Right lobe of liver (tissue), 6 donors: Measurements from ENCODE around the gene WNT7A. TPM values are rescaled to one million over a fixed set of nuclear protein-coding genes. Genes with fewer than 3 reads are reported as not detected.

Experiments used
- ATAC-seq, 4 donors: fragments of 200-7000 bp; cut with Tn5 transposase; one replicate each; pipeline ENCODE4 v1.9.1; 2020; ENCODE audit warnings: mild to moderate bottlenecking in 4 of 4, moderate library complexity in 4 of 4
- DNase-seq, 3 donors: peaks; one replicate each; pipeline ENCODE4 v3.0.0-alpha.2; 2020
- H3K27ac ChIP-seq, 3 donors: fragments of 200-600 bp; one replicate each; pipeline ENCODE4 v1.8.0; 2022
- H3K27me3 ChIP-seq, 2 donors: fragments of 200-600 bp; one replicate each; pipeline ENCODE4 v1.8.0; 2022
- H3K36me3 ChIP-seq, 4 donors: fragments of 200-600 bp; sonication (generic) in 1 of 4; one replicate each; pipeline versions ENCODE4 v1.5.1 to v1.8.0; 2017 to 2022; ENCODE audit warnings: control low read depth in 1 of 4
- H3K4me1 ChIP-seq, 4 donors: fragments of 200-600 bp; sonication (generic) in 1 of 4; one replicate each; pipeline versions ENCODE4 v1.5.1 to v1.8.0; 2017 to 2022; ENCODE audit warnings: control low read depth in 1 of 4
- H3K4me3 ChIP-seq, 3 donors: fragments of 200-600 bp; one replicate each; pipeline ENCODE4 v1.8.0; 2022
- H3K9me3 ChIP-seq, 4 donors: fragments of 200-600 bp; sonication (generic) in 1 of 4; one replicate each; pipeline versions ENCODE4 v1.5.1 to v1.8.0; 2017 to 2022; ENCODE audit warnings: control low read depth in 1 of 4
- POLR2A ChIP-seq: fragments of 450-650 bp; IDR thresholded peaks from one replicate; pipeline ENCODE4 v1.6.1; 2017; ENCODE audit warnings: antibody characterized with exemption, mild to moderate bottlenecking
- WGBS: methylation state at CpG from one replicate; pipeline ENCODE4 v1.1.6; 2018; ENCODE audit warnings: low coverage, low lambda C conversion rate; ENCODE audit not compliant: insufficient coverage; ENCODE audit errors: missing lambda C conversion rate; 5-methylcytosine and 5-hydroxymethylcytosine counted together
- intact Hi-C, 2 donors: fragments of 100-400 bp; cut with DNase I; formaldehyde crosslinking; loops; one replicate each; pipeline versions ENCODE4 v1.11.2 to v1.14.1; 2022
- total RNA-seq, 6 experiments: library from RNA; depleted of rRNA in 2 of 6; stranded (reverse); fragments of >200 nt in 2 of 6; fragmentation: NEBNext Ultra II Directional in 3 of 6; extraction: Animal tissue kit (Norgen Biotek cat#: 25700) in 3 of 6; gene quantifications; one replicate each; pipeline versions ENCODE4 v1.1.0 to v1.2.4, GENCODE V29; 2016 to 2023
- TF ChIP-seq, protein P1 (sequence below), 4 donors: fragments of 200-600 bp in 3 of 4; fragments of 450-650 bp in 1 of 4; IDR thresholded peaks; one replicate each; pipeline versions ENCODE4 v1.5.1 to v1.8.0; 2016 to 2022; ENCODE audit warnings: antibody characterized with exemption in 4 of 4, mild to moderate bottlenecking in 2 of 4
- donor health status: DM: no; HTN: yes; CAD: no.
- donor health status: DM: no; HTN: no; CAD: no.
- donor health status: DM: no; HTN: no; CAD: no.
- donor health status: DM: no; HTN: yes; CAD: no.
- donor health status: DM: no; HTN: yes; CAD: no.

Gene WNT7A
- total RNA-seq, 6 experiments from 2014 or later: not detected

DNA sequence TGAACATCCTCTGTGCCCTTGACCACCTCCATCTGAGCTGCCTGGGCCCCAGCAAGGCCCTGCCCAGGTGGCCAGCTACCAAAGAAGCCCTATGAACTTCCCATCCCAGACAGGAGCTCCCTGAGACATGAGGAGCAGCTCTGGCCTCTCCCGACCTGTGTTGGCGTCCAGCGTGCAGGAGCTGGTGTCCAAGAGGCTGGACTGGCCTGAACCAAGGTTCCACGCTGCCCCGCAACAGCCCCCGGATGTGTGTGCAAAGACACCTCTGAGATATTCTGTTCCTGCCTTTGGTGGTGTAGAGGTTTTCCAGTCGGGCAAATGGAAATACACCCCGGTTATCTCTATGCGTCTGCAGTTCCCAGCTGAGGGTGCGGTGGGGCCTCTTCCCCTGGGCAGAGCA lies 42.1 kb downstream of the WNT7A start:
- intact Hi-C loops: no loop called here
- no peak overlapping the region for H3K4me3 ChIP-seq
- no peak for ATAC-seq
- WGBS: 69% methylated on average over 5 of the region's 10 CpGs
- H3K27me3 ChIP-seq: no peaks in the 10 kb centered on the region
- no peaks in the 10 kb centered on the region for H3K9me3 ChIP-seq
- TF ChIP-seq, protein P1, sequence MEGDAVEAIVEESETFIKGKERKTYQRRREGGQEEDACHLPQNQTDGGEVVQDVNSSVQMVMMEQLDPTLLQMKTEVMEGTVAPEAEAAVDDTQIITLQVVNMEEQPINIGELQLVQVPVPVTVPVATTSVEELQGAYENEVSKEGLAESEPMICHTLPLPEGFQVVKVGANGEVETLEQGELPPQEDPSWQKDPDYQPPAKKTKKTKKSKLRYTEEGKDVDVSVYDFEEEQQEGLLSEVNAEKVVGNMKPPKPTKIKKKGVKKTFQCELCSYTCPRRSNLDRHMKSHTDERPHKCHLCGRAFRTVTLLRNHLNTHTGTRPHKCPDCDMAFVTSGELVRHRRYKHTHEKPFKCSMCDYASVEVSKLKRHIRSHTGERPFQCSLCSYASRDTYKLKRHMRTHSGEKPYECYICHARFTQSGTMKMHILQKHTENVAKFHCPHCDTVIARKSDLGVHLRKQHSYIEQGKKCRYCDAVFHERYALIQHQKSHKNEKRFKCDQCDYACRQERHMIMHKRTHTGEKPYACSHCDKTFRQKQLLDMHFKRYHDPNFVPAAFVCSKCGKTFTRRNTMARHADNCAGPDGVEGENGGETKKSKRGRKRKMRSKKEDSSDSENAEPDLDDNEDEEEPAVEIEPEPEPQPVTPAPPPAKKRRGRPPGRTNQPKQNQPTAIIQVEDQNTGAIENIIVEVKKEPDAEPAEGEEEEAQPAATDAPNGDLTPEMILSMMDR (IDR thresholded peaks at IDR 0.05): no peak
- no peak for TF ChIP-seq POLR2A
- DNase-seq: no peak
- no peak overlapping the region for H3K27ac ChIP-seq
- H3K4me1 ChIP-seq: no peaks in the 10 kb centered on the region
- H3K36me3 ChIP-seq: no peaks in the 10 kb centered on the region

GRCh38 chr3:13836658-13837587 lies 42.9 kb downstream of the WNT7A start:
- WGBS: 77% methylated on average over 8 of the region's 12 CpGs
- Histone ChIP-seq H3K4me3 (no peak overlapping the region), H3K9me3 (no peaks in the 10 kb centered on the region), H3K27ac (no peak overlapping the region), H3K27me3 (no peaks in the 10 kb centered on the region), H3K36me3 (no peaks in the 10 kb centered on the region), H3K4me1 (no peaks in the 10 kb centered on the region)
- no peak for DNase-seq
- TF ChIP-seq, protein P1 (IDR thresholded peaks at IDR 0.05): no peak
- TF ChIP-seq POLR2A: no peak
- no peak for ATAC-seq
- intact Hi-C loops: no loop called here

- Histone ChIP-seq H3K9me3 (no peaks in the 10 kb centered on the region), H3K4me1 (no peaks in the 10 kb centered on the region), H3K4me3 (no peak overlapping the region), H3K27me3 (no peaks in the 10 kb centered on the region), H3K36me3 (no peaks in the 10 kb centered on the region), H3K27ac (no peak overlapping the region)
- intact Hi-C loops: no loop called here
- TF ChIP-seq POLR2A: no peak
- TF ChIP-seq, protein P1 (IDR thresholded peaks at IDR 0.05): no peak
- 81% methylated on average over 2 of the region's 9 CpGs for WGBS
- DNase-seq (no peak), ATAC-seq (no peak)
These were observed 44.6 kb downstream of the WNT7A start for GRCh38 chr3:13835246-13835645.

DNA sequence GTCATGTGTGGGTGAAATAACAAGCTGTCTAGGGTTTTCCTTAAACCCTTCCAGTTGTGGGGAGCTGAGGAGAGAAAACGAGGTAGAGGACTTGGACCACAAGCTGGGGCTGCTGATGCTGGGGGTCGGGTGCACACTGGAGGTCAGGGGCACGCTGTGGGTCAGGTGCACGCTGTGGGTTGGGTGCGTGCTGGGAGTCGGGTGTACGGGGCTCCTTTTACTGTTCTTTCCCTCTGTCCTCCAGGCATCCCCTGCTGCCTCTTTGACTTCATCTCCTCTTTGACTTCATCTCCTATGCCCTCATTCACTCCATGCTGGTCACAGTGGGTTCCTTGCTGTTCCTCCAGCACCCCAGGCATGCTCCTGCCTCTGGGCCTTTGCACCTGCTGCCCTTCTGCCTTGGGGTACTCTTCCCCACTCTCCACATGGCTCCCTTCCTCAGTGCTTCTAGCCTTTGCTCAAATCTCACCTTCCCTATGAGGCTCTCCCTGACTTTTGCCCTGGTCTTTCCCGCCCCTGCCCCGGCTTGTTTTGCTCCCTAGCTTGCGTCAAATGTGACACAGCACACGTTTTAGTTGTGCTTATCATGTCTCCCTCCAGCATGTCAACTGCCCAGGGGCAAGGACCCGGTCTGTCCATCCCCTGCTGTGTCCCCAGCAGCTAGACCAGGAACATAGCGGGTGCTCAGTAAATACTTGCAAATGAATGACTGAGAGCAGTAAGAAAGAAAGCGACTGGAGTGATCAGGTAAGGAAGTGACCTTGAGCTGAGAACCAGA lies 45.4 kb downstream of the WNT7A start:
- Histone ChIP-seq H3K27me3 (no peaks in the 10 kb centered on the region), H3K36me3 (no peaks in the 10 kb centered on the region), H3K4me3 (no peak overlapping the region), H3K9me3 (no peaks in the 10 kb centered on the region), H3K4me1 (no peaks in the 10 kb centered on the region), H3K27ac (no peak overlapping the region)
- no peak for ATAC-seq
- WGBS: 57% methylated on average over 14 of the region's 14 CpGs
- DNase-seq: no peak
- intact Hi-C loops: no loop called here
- TF ChIP-seq, protein P1 (IDR thresholded peaks at IDR 0.05): no peak
- no peak for TF ChIP-seq POLR2A
